GM12878 (cell line): Measurements from ENCODE around the gene FAM50A. TPM values are rescaled to one million over a fixed set of nuclear protein-coding genes. Genes with fewer than 3 reads are reported as not detected.

ENCODE experiments used
- ATAC-seq: fragments of 200-7000 bp; cut with Tn5 transposase; 3 replicates; pipeline ENCODE4 v1.9.1; 2020; ENCODE audit warnings: mild to moderate bottlenecking, moderate library complexity
- BruUV-seq: library from RNA; stranded (reverse); fragments of 400-500 nt; replicated peaks from 2 replicates; lab custom pipeline; 2021; lab: Mats Ljungman, UMichigan
- CTCF ChIA-PET: fragments of 300-600 bp; sonication (Branson Sonifier 250); formaldehyde crosslinking; extraction: SDS; loops from one replicate; lab custom pipeline; 2021; ENCODE audit warnings: inconsistent platforms; lab: Yijun Ruan, JAX
- POLR2A ChIA-PET: fragments of 350-600 bp; formaldehyde crosslinking; extraction: SDS; loops from one replicate; lab custom pipeline; 2021; ENCODE audit warnings: inconsistent platforms; lab: Charles Lee
- RAD21 ChIA-PET: fragments of 300-600 bp; sonication (Branson Sonifier 250); formaldehyde crosslinking; loops from one replicate; lab custom pipeline; 2023; ENCODE audit warnings: antibody characterized with exemption; ENCODE audit not compliant: unreplicated experiment; lab: Charles Lee
- SMC1A ChIA-PET: fragments of 300-600 bp; sonication (Branson Sonifier 250); formaldehyde crosslinking; loops from one replicate; lab custom pipeline; 2023; ENCODE audit not compliant: unreplicated experiment, uncharacterized antibody; lab: Charles Lee
- DNase-seq: peaks from one replicate; pipeline ENCODE4 v3.0.0-alpha.2; 2011; ENCODE audit warnings: low read depth, low spot score
- FAIRE-seq: peaks from 3 replicates; lab custom pipeline; 2011; peaks lifted over from hg19 to GRCh38; lab: Jason Lieb, UNC
- H2AFZ ChIP-seq: 2 replicates; pipeline ENCODE4 v1.6.0; 2011; ENCODE audit warnings: low read depth, low read length, control low read depth; ENCODE audit not compliant: control insufficient read depth
- H3K27ac ChIP-seq: 2 replicates; pipeline ENCODE4 v1.5.1; 2011; ENCODE audit warnings: control low read depth; ENCODE audit not compliant: control insufficient read depth, insufficient read depth
- H3K27me3 ChIP-seq, 2 experiments: replicated peaks in 1 of 2; 2 replicates each; pipeline versions ENCODE4 v1.6.0 to v1.6.1; 2011; ENCODE audit warnings: low read length in 1 of 2; ENCODE audit not compliant: control insufficient read depth in 2 of 2, insufficient read depth in 2 of 2
- H3K36me3 ChIP-seq, 2 experiments: 2 replicates each; pipeline ENCODE4 v1.5.1; 2011; ENCODE audit warnings: low read length in 1 of 2; ENCODE audit not compliant: control insufficient read depth in 2 of 2, insufficient read depth in 2 of 2
- H3K4me1 ChIP-seq: 2 replicates; pipeline ENCODE4 v1.6.1; 2011; ENCODE audit warnings: mild to moderate bottlenecking, low read length, moderate library complexity, mixed read lengths; ENCODE audit not compliant: control insufficient read depth, insufficient read depth
- H3K4me2 ChIP-seq: 2 replicates; pipeline ENCODE4 v1.6.0; 2011; ENCODE audit warnings: control low read depth; ENCODE audit not compliant: control insufficient read depth, insufficient read depth
- H3K4me3 ChIP-seq: fragments of 200-600 bp; sonication (generic); 2 replicates; pipeline ENCODE4 v1.5.1; 2016
- H3K79me2 ChIP-seq: 2 replicates; pipeline ENCODE4 v1.6.0; 2011; ENCODE audit warnings: low read length; ENCODE audit not compliant: control insufficient read depth, insufficient read depth
- H3K9ac ChIP-seq: 2 replicates; pipeline ENCODE4 v1.8.0; 2011; ENCODE audit warnings: low read length, control low read depth, mixed read lengths; ENCODE audit not compliant: control insufficient read depth, insufficient read depth
- H3K9me3 ChIP-seq: replicated peaks from 3 replicates; pipeline ENCODE4 v1.5.1; 2011; ENCODE audit warnings: mild to moderate bottlenecking, low read length; ENCODE audit not compliant: control insufficient read depth, insufficient read depth
- H4K20me1 ChIP-seq: 2 replicates; pipeline ENCODE4 v1.6.0; 2011; ENCODE audit not compliant: control insufficient read depth, insufficient read depth
- BMI1 ChIP-seq: fragments of 450-650 bp; IDR thresholded peaks from 2 replicates; pipeline ENCODE4 v1.6.1; 2016; ENCODE audit warnings: mild to moderate bottlenecking, moderate library complexity, borderline replicate concordance
- BRCA1 ChIP-seq: IDR thresholded peaks from 2 replicates; pipeline ENCODE4 v1.6.1; 2011; ENCODE audit warnings: low read depth, low read length, improper control_type of control experiment
- CBX5 ChIP-seq: sonication (generic); IDR thresholded peaks from 2 replicates; pipeline ENCODE4 v1.6.1; 2016; ENCODE audit warnings: low read depth, moderate library complexity, mild to moderate bottlenecking, inconsistent platforms
- E2F4 ChIP-seq: IDR thresholded peaks from 2 replicates; pipeline ENCODE4 v1.6.1; 2012; ENCODE audit warnings: low read depth, low read length, improper control_type of control experiment
- EGR1 ChIP-seq, 2 experiments: IDR thresholded peaks; 1 replicate in 1 of 2; 2 replicates in 1 of 2; pipeline ENCODE4 v1.6.1; 2011 to 2012; ENCODE audit warnings: low read depth in 2 of 2, low read length in 2 of 2, borderline replicate concordance in 1 of 2, mild to moderate bottlenecking in 1 of 2, moderate library complexity in 1 of 2
- ESRRA ChIP-seq: IDR thresholded peaks from 2 replicates; pipeline ENCODE4 v1.6.1; 2012; ENCODE audit warnings: mild to moderate bottlenecking, low read length, improper control_type of control experiment
- HDAC2 ChIP-seq: fragments of 200-600 bp; sonication (generic); IDR thresholded peaks from 2 replicates; pipeline ENCODE4 v1.6.1; 2017
- KAT2A ChIP-seq: conservative IDR thresholded peaks from 2 replicates; pipeline ENCODE4 v1.6.1; 2011; ENCODE audit warnings: low read depth, low read length; ENCODE audit not compliant: control insufficient read depth
- MAX ChIP-seq: IDR thresholded peaks from 2 replicates; pipeline ENCODE4 v1.6.1; 2012; ENCODE audit warnings: low read depth, low read length, improper control_type of control experiment
- MEF2B ChIP-seq: fragments of 450-650 bp; IDR thresholded peaks from 2 replicates; pipeline ENCODE4 v1.6.1; 2018; ENCODE audit warnings: mild to moderate bottlenecking, moderate library complexity; ENCODE audit not compliant: partially characterized antibody, poor library complexity, severe bottlenecking
- NRF1 ChIP-seq: conservative IDR thresholded peaks from 2 replicates; pipeline ENCODE4 v1.6.1; 2011; ENCODE audit warnings: mild to moderate bottlenecking, low read depth, low read length, improper control_type of control experiment
- POLR2AphosphoS5 ChIP-seq: IDR thresholded peaks from 2 replicates; pipeline ENCODE4 v1.6.1; 2011; ENCODE audit warnings: mild to moderate bottlenecking, low read length, inconsistent platforms
- RCOR1 ChIP-seq: conservative IDR thresholded peaks from 2 replicates; pipeline ENCODE4 v1.6.1; 2012; ENCODE audit warnings: low read depth, low read length, improper control_type of control experiment
- RFX5 ChIP-seq: IDR thresholded peaks from 2 replicates; pipeline ENCODE4 v1.6.1; 2011; ENCODE audit warnings: low read depth, low read length, improper control_type of control experiment
- SMARCA5 ChIP-seq: fragments of 450-650 bp; IDR thresholded peaks from 2 replicates; pipeline ENCODE4 v1.6.1; 2017; ENCODE audit warnings: mild to moderate bottlenecking
- SMC3 ChIP-seq: IDR thresholded peaks from 2 replicates; pipeline ENCODE4 v1.6.1; 2011; ENCODE audit warnings: low read length, improper control_type of control experiment, borderline replicate concordance
- TBL1XR1 ChIP-seq: IDR thresholded peaks from 2 replicates; pipeline ENCODE4 v1.6.1; 2012; ENCODE audit warnings: low read depth, low read length, improper control_type of control experiment
- ZBED1 ChIP-seq: IDR thresholded peaks from 2 replicates; pipeline ENCODE4 v1.6.1; 2016; ENCODE audit warnings: borderline replicate concordance
- ZBTB40 ChIP-seq: fragments of 450-650 bp; IDR thresholded peaks from 2 replicates; pipeline ENCODE4 v1.6.1; 2016; ENCODE audit warnings: mild to moderate bottlenecking, moderate library complexity, borderline replicate concordance
- WGBS: methylation state at CpG from one replicate; pipeline ENCODE4 v1.1.6; 2016; ENCODE audit warnings: low lambda C conversion rate; ENCODE audit not compliant: insufficient replicate concordance, insufficient coverage; ENCODE audit errors: missing lambda C conversion rate; 5-methylcytosine and 5-hydroxymethylcytosine counted together
- in situ Hi-C: fragments of 300-500 bp; cut with MboI; formaldehyde crosslinking; loops from 9 replicates; pipeline ENCODE4 v1.14.3; 2018; ENCODE audit warnings: mixed read lengths
- intact Hi-C: fragments of 100-400 bp; cut with micrococcal nuclease; formaldehyde crosslinking; loops from one replicate; pipeline ENCODE4 v1.14.2; 2022; ENCODE audit not compliant: unreplicated experiment
- polyA plus RNA-seq, 11 experiments: library from polyadenylated mRNA; depleted of rRNA in 4 of 11; unstranded in 6 of 11; stranded (reverse) in 5 of 11; fragments of >200 nt; fragmentation: Nextera tagmentation in 4 of 11; fragmentation: Illumina TruSeq in 1 of 11; extraction: Ambion mirVana in 4 of 11; extraction: Trizol in 1 of 11; gene quantifications; 1 replicate in 1 of 11; 2 replicates in 10 of 11; pipeline versions ENCODE4 v1.2.1 to v1.2.3, GENCODE V29; 2011 to 2016; ENCODE audit warnings: inconsistent platforms in 2 of 11, missing spikeins in 2 of 11, low read depth in 1 of 11
- total RNA-seq, 4 experiments: library from RNA; depleted of rRNA in 3 of 4; stranded (reverse); fragments of >200 nt in 3 of 4; fragmentation: Illumina TruSeq in 1 of 4; extraction: Trizol in 1 of 4; gene quantifications; 2 replicates each; pipeline versions ENCODE4 v1.2.1 to v1.2.3, GENCODE V29; 2013 to 2021

The FAM50A gene
- total and polyA plus RNA-seq, 10 of the 15 experiments (the other 5 are each of a cell fraction or from before 2014, with no cell fraction given), result 4.2 to 46.7 (median 34.6) TPM

- TF ChIP-seq BRCA1, result no peak
- TF ChIP-seq SMC3, result no peak
- TF ChIP-seq ZBTB40, result no peak
- no peak for TF ChIP-seq POLR2AphosphoS5
- TF ChIP-seq EGR1 (IDR thresholded peaks at IDR 0.05; ENCODE audit: borderline replicate concordance in 1 of 2, low read depth in 2 of 2, low read length in 2 of 2), result no peak
- TF ChIP-seq MAX, result no peak
- TF ChIP-seq ESRRA, result no peak
- no peak for TF ChIP-seq KAT2A
- no peak for TF ChIP-seq HDAC2
- no peak for TF ChIP-seq TBL1XR1
- TF ChIP-seq RCOR1, result no peak
- TF ChIP-seq BMI1, result no peak
- TF ChIP-seq ZBED1, result no peak
- no peak for TF ChIP-seq SMARCA5
- no peak for TF ChIP-seq RFX5
- TF ChIP-seq E2F4, result no peak
- TF ChIP-seq NRF1, result no peak
- TF ChIP-seq MEF2B, result no peak
- TF ChIP-seq CBX5, result no peak
- Histone ChIP-seq H3K4me3 (no peak overlapping the region), H2AFZ (no peak overlapping the region), H3K79me2 (peaks cover 4% of the 10 kb centered on the region), H3K36me3 (peaks cover 4 to 8% of the 10 kb centered on the region in 2 experiments), H3K9ac (no peak overlapping the region), H3K4me2 (no peak overlapping the region), H4K20me1 (peaks cover 5% of the 10 kb centered on the region; the same call in 1 of the 2 replicates), H3K27ac (no peak overlapping the region), H3K9me3 (no peaks in the 10 kb centered on the region; the same call in 2 of the 3 replicates), H3K27me3 (no peaks in the 10 kb centered on the region), H3K4me1 (peaks cover 3% of the 10 kb centered on the region; the same call in 1 of the 2 replicates)
- WGBS, result 76% methylated on average over 16 of the region's 16 CpGs
- in situ Hi-C loops, result no loop called here
- DNase-seq (no peak), FAIRE-seq (no peak), ATAC-seq (no peak)
- ChIA-PET SMC1A (no interaction called here), RAD21 (no interaction called here), CTCF (no interaction called here), POLR2A (interaction anchor here (0.6 kb wide), 1 partner anchor 90 kb away, joined by 11 read pairs; no protein-coding TSS in a partner anchor)
- BruUV-seq, result no TSS peak
- intact Hi-C loops, result no loop called here
These were observed 39.2 kb upstream of the FAM50A start for GRCh38 chrX:154404625-154405192.
